WERI-Rb-1 (cell line): ENCODE measurements around the gene PHACTR1.

ENCODE experiments used
- DNase-seq: peaks from one replicate; pipeline ENCODE4 v3.0.0-alpha.2; 2020
- H3K27ac ChIP-seq: fragments of 250-450 bp; sonication (Bioruptor Pico); 2 replicates; pipeline ENCODE4 v1.5.1; 2020; ENCODE audit warnings: mild to moderate bottlenecking, moderate library complexity
- H3K27me3 ChIP-seq: fragments of 250-450 bp; sonication (Bioruptor Pico); 2 replicates; pipeline ENCODE4 v1.5.1; 2021; ENCODE audit warnings: mild to moderate bottlenecking, low read depth, moderate library complexity; ENCODE audit not compliant: insufficient read depth, severe bottlenecking
- H3K36me3 ChIP-seq: fragments of 250-450 bp; sonication (Bioruptor Pico); 2 replicates; pipeline ENCODE4 v1.5.1; 2020; ENCODE audit warnings: mild to moderate bottlenecking, moderate library complexity
- H3K4me3 ChIP-seq: 2 replicates; pipeline ENCODE4 v1.5.1; 2011; ENCODE audit warnings: low read depth, mild to moderate bottlenecking, control low read depth, low read length
- H3K9me3 ChIP-seq: fragments of 250-450 bp; sonication (Bioruptor Pico); 2 replicates; pipeline ENCODE4 v1.5.1; 2021; ENCODE audit warnings: mild to moderate bottlenecking, moderate library complexity; ENCODE audit not compliant: severe bottlenecking
- TF ChIP-seq, protein P1 (sequence below): IDR thresholded peaks from 2 replicates; pipeline ENCODE4 v1.5.1; 2011; ENCODE audit warnings: low read depth, mild to moderate bottlenecking, control low read depth, inconsistent platforms, low read length

The PHACTR1 gene

GRCh38 chr6:13009461-13009860 is 292.9 kb downstream of the PHACTR1 start:
- Histone ChIP-seq H3K9me3 (no peaks in the 10 kb centered on the region), H3K27me3 (no peaks in the 10 kb centered on the region), H3K4me3 (no peak overlapping the region), H3K36me3 (no peaks in the 10 kb centered on the region), H3K27ac (no peak overlapping the region)
- TF ChIP-seq, protein P1, sequence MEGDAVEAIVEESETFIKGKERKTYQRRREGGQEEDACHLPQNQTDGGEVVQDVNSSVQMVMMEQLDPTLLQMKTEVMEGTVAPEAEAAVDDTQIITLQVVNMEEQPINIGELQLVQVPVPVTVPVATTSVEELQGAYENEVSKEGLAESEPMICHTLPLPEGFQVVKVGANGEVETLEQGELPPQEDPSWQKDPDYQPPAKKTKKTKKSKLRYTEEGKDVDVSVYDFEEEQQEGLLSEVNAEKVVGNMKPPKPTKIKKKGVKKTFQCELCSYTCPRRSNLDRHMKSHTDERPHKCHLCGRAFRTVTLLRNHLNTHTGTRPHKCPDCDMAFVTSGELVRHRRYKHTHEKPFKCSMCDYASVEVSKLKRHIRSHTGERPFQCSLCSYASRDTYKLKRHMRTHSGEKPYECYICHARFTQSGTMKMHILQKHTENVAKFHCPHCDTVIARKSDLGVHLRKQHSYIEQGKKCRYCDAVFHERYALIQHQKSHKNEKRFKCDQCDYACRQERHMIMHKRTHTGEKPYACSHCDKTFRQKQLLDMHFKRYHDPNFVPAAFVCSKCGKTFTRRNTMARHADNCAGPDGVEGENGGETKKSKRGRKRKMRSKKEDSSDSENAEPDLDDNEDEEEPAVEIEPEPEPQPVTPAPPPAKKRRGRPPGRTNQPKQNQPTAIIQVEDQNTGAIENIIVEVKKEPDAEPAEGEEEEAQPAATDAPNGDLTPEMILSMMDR: no peak
- no peak for DNase-seq

DNA sequence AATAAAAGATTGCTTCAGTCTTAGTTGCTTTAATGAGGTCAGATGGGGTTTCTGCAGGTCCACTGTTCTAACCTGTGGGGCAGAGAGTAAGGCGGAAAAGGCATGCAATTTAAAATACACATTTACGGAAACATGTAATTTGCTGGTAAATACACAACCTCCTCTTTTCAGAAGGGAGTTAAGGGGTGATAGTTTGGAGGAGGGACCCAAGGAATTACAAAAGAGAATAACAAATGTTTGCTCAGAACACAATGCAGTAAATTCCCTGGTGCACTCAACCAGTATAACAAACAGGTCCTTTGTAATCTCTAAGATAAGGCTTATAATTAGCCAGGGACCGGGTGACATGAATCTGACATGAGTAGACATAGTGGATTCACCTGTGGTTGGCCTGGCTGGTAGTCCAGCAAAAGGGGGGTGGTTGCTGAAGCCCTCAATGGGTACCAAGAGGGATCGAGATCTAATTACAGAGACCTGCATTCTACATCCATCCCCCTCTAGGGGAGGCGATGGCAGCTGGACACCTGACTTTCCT is 295.1 kb downstream of the PHACTR1 start:
- Histone ChIP-seq H3K36me3 (no peaks in the 10 kb centered on the region), H3K27me3 (no peaks in the 10 kb centered on the region), H3K27ac (no peak overlapping the region), H3K4me3 (no peak overlapping the region), H3K9me3 (no peaks in the 10 kb centered on the region)
- DNase-seq: no peak
- TF ChIP-seq, protein P1: no peak

DNA sequence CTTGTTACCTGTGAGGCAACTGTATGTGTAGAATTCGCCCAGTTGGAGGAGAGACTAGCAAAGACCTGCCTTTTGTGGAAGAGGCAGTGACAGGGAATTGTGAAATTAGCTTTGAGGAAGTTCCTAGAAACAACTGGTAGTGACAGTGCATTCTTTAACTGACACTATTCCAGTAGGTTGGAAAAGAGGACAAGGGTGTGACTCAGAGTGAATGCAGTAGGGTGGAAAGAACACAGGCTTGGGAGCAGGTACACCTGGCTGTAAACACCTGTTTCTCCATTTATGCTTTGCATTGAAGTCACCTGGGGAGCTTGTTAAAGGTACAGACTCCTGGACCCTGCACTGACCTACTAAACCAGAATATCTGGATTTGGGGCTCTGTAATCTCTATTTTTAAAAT is 295.7 kb downstream of the PHACTR1 start:
- Histone ChIP-seq H3K36me3 (no peaks in the 10 kb centered on the region), H3K4me3 (no peak overlapping the region), H3K27ac (no peak overlapping the region), H3K27me3 (no peaks in the 10 kb centered on the region), H3K9me3 (no peaks in the 10 kb centered on the region)
- DNase-seq: no peak
- TF ChIP-seq, protein P1: no peak

- H3K27me3 ChIP-seq: no peaks in the 10 kb centered on the region
Observed at GRCh38 chr6:13012977-13013680, 296.6 kb downstream of the PHACTR1 start.

GRCh38 chr6:13013681-13014503 is 297.3 kb downstream of the PHACTR1 start:
- Histone ChIP-seq H3K4me3 (peak overlapping the region; percentile 41), H3K36me3 (no peaks in the 10 kb centered on the region), H3K9me3 (no peaks in the 10 kb centered on the region), H3K27ac (no peak overlapping the region), H3K27me3 (no peaks in the 10 kb centered on the region)
- TF ChIP-seq, protein P1: no peak
- no peak for DNase-seq

More at GRCh38 chr6:13012977-13013680, 296.6 kb downstream of the PHACTR1 start:
- H3K4me3 ChIP-seq: peak overlapping the region; percentile 41
- H3K27ac ChIP-seq: no peak overlapping the region
- no peaks in the 10 kb centered on the region for H3K36me3 ChIP-seq
- no peaks in the 10 kb centered on the region for H3K9me3 ChIP-seq
- TF ChIP-seq, protein P1: no peak
- DNase-seq: no peak
